HG03135 (cell line): ENCODE measurements around the gene KTN1.

ENCODE experiments used
- ATAC-seq: cut with Tn5 transposase; IDR thresholded peaks from one replicate; pipeline ENCODE4 v1.9.1; 2021; ENCODE audit warnings: mild to moderate bottlenecking, moderate library complexity; ENCODE audit not compliant: unreplicated experiment

KTN1 gene

DNA sequence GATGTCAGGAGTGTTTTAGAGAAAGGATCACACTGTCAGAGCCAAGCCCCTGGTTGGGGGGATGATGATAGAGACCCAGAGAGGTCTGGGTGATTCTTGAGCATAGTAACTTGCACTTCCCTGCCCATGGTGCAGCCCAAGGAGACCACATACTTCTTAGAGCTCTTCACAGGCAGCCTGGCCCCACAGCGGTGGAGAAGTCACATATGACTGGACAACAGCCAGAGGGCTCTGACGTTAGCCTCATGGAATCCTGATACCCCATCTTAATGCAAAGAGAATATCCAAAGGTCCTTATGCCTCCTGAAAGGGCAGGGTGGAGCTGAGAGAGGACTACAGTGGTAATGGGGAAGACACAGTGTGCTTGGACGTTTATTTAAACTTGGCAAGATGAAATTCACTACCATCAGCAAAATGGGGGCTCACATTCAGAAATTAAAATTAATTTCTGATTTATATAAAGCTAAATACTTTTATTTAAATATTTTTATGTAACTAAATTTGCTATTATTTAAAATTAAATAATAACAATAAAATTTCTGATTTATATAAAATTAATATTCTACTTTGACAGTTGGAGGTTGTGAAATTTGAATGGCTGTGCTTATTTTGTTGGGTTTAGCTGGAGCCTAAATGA lies 131.3 kb downstream of the KTN1 start:
- no peak for ATAC-seq

DNA sequence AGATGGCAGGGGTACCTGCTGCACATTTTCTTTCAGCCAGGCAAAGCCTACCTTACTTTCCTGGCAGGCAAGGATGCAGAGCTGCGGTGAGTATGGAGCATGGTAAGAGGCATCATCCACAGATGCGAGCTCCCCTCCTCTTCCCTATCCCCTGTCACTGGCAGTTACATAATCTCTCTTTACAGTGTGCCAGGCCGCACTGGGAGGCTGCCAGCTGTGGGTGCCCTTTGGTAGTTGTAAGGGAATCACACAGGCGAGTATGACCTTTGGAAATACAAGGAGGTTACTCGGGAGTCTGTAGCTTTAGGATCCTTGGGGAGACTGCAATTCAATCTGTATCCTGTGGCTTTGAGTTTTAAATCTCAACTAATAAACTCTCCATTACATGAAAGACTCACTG lies 132.5 kb downstream of the KTN1 start:
- no peak for ATAC-seq

DNA sequence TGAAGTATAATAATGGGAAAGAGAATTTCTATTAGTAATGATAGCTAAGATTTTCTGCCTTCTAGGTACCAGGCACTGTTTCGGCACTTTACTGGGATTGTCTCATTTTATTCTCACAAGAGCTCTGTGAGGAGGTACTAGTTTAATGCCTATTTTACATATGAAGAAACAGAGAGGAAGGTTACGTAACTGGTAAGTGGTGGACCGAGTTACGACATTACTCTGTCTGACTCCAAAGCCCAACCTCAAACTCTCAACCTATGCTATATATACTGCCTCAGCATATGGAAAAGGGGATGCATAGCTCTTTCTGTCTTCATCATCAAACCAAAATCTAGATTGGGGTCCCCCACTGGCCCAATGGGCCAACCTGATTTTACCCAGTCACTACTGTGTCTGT lies 133.5 kb downstream of the KTN1 start:
- ATAC-seq = no peak

- no peak for ATAC-seq
Observed at GRCh38 chr14:55715889-55716288, 135.9 kb downstream of the KTN1 start.

DNA sequence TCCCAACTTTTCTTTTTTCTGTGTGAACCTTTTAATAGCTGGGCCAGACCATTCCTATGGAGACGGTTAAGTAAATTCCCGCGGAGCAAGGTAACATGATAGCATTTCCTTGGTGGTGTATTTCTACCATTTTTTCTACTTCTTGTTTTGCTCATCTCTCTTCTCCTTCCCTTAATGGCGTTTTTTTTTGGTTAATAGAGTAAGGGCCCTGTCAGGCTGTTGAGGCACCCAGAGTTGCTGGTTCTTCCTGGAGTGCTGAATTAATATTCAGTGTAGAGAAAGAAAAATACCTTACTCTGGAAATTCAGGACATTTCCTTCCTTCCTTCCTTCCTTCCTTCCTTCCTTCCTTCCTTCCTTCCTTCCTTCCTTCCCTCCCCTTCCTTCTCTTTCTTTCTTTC lies 137.6 kb downstream of the KTN1 start:
- no peak for ATAC-seq

- ATAC-seq = no peak
Observed at GRCh38 chr14:55718551-55718950, 138.5 kb downstream of the KTN1 start.

GRCh38 chr14:55720796-55721195 lies 140.8 kb downstream of the KTN1 start:
- no peak for ATAC-seq

GRCh38 chr14:55721353-55721752 lies 141.3 kb downstream of the KTN1 start:
- no peak for ATAC-seq

DNA sequence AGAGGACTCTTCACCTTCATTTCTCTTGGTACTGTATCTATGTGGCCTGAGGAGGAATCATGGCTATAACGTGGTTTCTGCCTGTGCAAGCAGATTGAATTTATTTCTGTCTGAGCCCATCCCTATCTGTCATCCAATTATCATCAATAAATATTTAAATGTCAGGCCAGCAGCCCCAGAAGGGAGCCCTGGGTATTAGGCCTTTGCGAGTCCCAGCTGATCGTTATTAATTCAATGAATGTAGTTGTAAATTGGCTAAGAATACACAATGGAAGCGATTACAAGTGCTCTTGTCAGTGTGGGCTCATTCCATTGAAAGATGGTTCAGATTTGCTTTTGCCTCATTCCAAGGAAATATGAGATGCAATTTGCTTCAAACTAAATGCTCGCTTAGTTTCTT lies 142.0 kb downstream of the KTN1 start:
- ATAC-seq = no peak

DNA sequence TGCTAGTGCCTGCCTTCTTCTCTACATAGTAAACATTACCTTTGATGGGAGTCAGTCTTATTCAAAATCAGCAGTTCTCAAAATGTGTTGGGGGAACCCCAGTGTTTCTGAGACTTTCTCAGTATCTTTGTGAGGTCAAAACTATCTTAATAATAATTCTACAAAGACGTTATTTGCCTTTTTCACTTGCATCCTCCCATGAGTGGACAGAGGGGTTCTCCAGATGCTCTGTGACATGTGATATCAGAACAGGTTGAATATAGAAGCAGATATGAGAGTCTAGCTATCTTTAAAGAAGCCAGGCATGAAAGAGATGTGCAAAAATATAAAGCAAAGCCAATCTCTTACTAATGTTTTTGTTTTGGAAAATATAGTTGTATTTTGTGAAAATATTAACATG lies 144.7 kb downstream of the KTN1 start:
- no peak for ATAC-seq

DNA sequence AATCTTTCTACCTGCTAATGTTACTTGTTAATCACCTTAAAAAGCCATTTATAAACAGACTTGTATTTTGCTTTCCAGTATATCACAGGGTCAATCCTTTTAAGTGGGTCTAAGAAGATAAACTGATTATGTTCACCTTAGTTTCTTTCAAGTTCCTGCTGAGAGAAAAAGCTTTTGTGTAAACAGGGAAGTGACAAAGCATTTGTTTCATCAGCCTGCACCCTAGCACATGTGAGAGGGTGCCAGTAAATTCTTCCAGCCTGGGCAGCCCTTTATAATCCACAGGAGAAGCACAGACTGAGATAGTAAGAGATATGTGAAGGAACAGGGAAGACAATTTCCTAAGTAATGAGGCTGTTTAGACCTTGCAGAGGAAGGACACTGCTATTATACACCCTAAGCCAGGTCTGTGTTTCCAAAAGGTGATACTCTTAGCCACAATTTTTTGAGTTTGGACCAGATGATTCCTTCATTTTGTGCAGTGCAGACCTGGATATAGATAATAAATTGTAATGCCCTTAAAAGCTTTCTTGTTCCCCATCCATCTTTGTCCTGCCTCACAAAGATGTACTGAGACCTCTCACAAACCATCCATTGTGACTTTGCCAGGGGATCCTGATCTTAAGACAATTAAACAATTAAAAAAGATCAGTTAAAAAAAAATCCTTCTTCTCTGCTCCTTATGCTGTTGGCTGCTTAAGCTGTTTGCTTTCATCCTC lies 150.7 kb downstream of the KTN1 start:
- no peak for ATAC-seq

DNA sequence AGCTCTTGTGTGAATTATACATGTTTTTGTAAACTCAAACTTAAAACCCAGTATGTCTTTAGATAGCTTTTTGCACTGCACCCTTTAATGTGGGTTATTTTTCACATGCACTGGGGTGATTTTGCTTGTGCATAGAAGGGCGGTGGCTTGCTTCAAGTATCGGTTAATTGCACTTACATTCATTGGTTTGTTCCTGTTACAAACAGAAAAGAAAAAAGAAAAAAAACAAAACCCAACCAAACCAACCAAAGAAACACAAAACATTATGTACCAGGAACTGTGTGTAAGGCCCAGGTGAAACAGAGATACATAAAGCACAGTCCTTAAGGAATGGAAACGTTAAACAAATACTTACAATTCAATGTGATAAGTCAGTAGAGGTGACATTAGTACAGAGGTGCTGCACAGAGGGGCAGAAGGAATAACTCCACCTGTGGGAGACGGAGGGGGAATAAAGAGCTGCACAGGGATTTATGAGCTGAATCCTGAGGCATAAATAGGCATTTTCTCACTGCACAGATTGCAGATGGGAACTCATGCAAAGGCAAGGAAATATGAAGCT lies 151.4 kb downstream of the KTN1 start:
- no peak for ATAC-seq

- ATAC-seq = no peak
Observed at GRCh38 chr14:55731881-55732498, 152.0 kb downstream of the KTN1 start.

- ATAC-seq = no peak
Observed at GRCh38 chr14:55733599-55733998, 153.6 kb downstream of the KTN1 start.
